Dendritic cell treated with granulocyte-macrophage colony-stimulating factor and Interleukin-4, amounts not matched to agents 40 ng/mL and 50 ng/mL, for 4 days (primary cell): ENCODE data around the gene RUNX2.
A peak's percentile ranks its signal among the peaks of the same experiment; 100 is the strongest.

Source experiments
- H3K27ac Mint-ChIP-seq: one replicate; pipeline ENCODE4 v1.8.0; 2022; ENCODE audit warnings: mild to moderate bottlenecking, mixed read lengths
- H3K27me3 Mint-ChIP-seq: one replicate; pipeline ENCODE4 v1.8.0; 2022; ENCODE audit warnings: mild to moderate bottlenecking, mixed read lengths
- H3K36me3 Mint-ChIP-seq: one replicate; pipeline ENCODE4 v1.8.0; 2022; ENCODE audit warnings: low read depth, mixed read lengths
- H3K4me1 Mint-ChIP-seq: one replicate; pipeline ENCODE4 v1.8.0; 2022; ENCODE audit warnings: low read depth, mixed read lengths
- H3K4me3 Mint-ChIP-seq: one replicate; pipeline ENCODE4 v1.8.0; 2022; ENCODE audit warnings: mild to moderate bottlenecking, moderate library complexity, mixed read lengths
- H3K9me3 Mint-ChIP-seq: one replicate; pipeline ENCODE4 v1.8.0; 2022; ENCODE audit warnings: mixed read lengths
- intact Hi-C: fragments of 100-400 bp; cut with micrococcal nuclease; formaldehyde crosslinking; loops from one replicate; pipeline ENCODE4 v1.15.0; 2022

Gene RUNX2

DNA sequence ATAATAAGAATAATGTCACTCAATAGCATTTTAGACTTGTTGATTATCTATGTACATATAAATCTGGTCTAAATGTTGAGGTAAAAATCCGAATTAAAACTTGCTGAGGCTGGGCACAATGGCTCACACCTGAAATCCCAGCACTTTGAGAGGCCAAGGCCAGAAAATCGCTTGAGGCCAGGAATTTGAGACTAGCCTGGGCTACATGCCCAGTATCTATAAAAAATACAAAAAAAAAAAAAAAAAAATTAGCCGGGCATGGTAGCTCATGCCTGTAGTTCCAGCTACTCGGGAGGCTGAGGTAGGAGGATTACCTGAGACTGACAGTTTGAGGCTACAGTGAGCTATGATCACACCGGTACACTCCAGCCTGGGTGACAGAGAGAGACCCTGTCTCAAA lies 83.8 kb downstream of the RUNX2 start:
- Mint-ChIP-seq H3K4me1 (peaks cover 6% of the 10 kb centered on the region), H3K36me3 (no peaks in the 10 kb centered on the region), H3K27ac (no peak overlapping the region), H3K27me3 (peaks cover 5% of the 10 kb centered on the region), H3K9me3 (no peaks in the 10 kb centered on the region), H3K4me3 (no peak overlapping the region)
- intact Hi-C loops = no loop called here

DNA sequence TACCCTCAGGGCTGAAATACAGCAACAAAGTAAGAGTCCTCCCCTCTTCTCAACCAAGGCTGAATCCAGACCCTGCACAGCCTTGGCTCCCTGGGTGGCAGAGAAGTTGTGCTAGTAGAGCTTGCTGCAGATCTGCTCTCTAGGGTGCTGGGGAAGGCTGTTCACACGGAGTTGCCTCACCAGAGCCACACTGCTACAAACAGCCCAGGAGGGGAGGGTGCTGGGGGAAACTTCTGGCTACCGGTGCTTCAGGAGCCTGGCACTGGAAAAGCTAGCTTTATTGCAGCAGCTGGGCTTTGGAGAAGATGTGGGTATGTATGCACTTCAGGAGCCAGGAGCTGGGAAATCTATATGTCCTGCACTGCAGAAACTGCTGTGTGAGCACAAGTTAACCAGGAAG lies 87.2 kb downstream of the RUNX2 start:
- Mint-ChIP-seq H3K36me3 (no peaks in the 10 kb centered on the region), H3K27ac (no peak overlapping the region), H3K4me1 (peaks cover 19% of the 10 kb centered on the region), H3K9me3 (no peaks in the 10 kb centered on the region), H3K4me3 (no peak overlapping the region), H3K27me3 (peaks cover 16% of the 10 kb centered on the region)
- intact Hi-C loops = loop anchor here (5.0 kb wide), 2 partner anchors 507 to 938 kb away; no protein-coding TSS in a partner anchor

DNA sequence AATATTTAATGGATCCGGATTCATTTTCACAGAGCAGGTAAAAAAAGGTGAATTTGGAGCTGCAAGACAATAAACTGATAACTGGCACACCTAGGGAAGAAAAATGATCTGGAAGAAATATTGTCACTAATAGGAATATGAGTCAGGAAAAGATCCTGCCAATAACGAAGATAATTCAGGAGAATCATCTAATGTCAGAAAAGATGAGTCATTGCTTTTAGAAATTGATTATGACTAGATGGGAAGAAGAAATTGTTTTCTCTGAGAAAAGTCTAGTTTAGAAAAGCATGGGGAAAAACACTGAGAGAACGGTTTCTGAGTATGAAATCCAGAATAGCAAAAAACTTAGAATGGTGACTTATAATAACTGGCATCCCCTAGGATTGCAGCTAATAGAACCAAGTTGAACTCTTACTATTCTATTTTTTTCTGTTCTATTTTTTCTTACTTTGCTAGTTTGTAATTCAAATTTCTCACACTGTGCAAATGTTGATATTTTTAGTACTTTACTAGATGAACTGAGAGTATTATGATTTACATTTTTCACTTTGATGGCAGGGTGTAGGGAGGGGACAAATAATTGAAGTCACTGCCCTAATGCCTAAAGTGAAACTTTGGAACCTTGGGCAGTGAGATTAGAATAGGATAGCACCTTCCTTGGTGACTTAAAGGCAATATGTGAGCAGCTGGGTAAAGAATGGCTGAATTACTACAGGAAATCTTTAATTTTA lies 87.8 kb downstream of the RUNX2 start:
- H3K36me3 Mint-ChIP-seq = no peaks in the 10 kb centered on the region
- no peaks in the 10 kb centered on the region for H3K9me3 Mint-ChIP-seq
- H3K27me3 Mint-ChIP-seq = peaks cover 19% of the 10 kb centered on the region
- H3K27ac Mint-ChIP-seq = no peak overlapping the region
- no peak overlapping the region for H3K4me3 Mint-ChIP-seq
- intact Hi-C loops = loop anchor here (5.0 kb wide), 2 partner anchors 506 to 939 kb away; no protein-coding TSS in a partner anchor
- peaks cover 24% of the 10 kb centered on the region for H3K4me1 Mint-ChIP-seq

DNA sequence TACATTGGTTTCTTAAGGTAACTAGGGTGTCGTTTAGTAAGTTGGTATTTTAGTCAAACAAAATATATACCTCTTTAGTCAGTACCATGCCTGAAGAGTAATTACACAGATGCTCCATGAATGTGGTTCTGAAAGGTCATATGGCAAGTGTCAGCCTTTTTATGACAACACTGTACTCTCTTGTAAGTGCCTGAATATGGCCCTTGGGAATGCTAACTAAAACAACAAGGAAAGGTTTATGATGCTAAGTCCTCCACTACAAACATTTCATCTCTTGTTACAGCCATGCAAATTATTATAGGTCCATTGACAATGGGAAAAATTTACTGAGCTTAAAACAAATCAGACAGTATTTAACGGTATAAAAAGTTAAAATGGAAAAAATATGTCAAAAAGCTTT lies 88.6 kb downstream of the RUNX2 start:
- H3K27me3 Mint-ChIP-seq = peaks cover 19% of the 10 kb centered on the region
- no peak overlapping the region for H3K4me3 Mint-ChIP-seq
- no peak overlapping the region for H3K27ac Mint-ChIP-seq
- peaks cover 4% of the 10 kb centered on the region for H3K36me3 Mint-ChIP-seq
- H3K4me1 Mint-ChIP-seq = peaks cover 26% of the 10 kb centered on the region
- H3K9me3 Mint-ChIP-seq = no peaks in the 10 kb centered on the region
- intact Hi-C loops = loop anchor here (5.0 kb wide), 2 partner anchors 506 to 939 kb away; no protein-coding TSS in a partner anchor

DNA sequence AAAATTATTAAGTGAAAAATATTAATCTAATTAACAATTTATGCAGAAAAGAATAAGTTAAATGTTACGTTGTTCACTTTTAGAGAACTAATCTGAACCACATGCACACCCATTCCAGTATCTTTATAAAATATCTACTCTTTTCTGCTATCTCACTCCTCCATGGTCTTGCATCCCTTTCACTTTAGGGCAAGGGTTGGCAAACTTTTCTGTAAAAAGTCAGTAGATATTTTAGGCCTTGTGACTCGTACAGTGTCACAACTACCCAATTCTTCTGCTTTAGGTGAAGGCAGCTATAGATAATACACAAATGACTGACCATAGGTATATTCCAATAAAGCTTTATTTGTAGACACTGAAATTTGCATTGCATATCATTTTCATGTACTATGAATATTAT lies 89.3 kb downstream of the RUNX2 start:
- Mint-ChIP-seq H3K27me3 (peaks cover 19% of the 10 kb centered on the region), H3K27ac (no peak overlapping the region), H3K9me3 (no peaks in the 10 kb centered on the region), H3K4me3 (no peak overlapping the region), H3K4me1 (peaks cover 30% of the 10 kb centered on the region), H3K36me3 (peaks cover 12% of the 10 kb centered on the region)
- intact Hi-C loops = loop anchor here (5.0 kb wide), 2 partner anchors 505 to 940 kb away; no protein-coding TSS in a partner anchor

DNA sequence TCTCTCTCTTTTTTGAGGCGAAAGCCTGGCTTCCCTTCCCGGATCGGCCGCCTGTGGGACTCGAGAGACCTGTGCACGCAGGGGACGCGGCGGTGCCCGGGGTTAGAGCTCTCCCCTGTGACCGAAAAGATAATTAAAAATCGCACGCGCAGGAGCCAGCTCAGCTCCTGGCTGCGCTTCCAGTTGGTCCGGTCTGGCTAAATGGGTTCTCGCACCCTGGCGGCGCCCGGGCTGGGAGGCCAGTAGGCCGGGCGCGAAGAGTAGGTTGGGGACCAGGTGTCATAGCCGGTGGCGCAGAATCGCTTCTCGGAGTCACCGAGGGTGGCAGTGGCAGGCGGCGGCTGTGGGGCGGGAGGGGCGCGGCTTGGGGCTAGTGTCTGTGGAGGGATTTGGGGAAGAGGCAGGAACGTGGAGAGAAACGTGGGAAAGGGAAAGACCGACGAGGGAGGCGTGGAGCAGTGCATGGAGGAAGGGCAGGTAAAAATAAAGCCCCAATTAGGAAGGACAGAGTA lies 91.5 kb downstream of the RUNX2 start:
- H3K36me3 Mint-ChIP-seq = peaks cover 31% of the 10 kb centered on the region
- peak overlapping the region; percentile 89 for H3K4me3 Mint-ChIP-seq
- intact Hi-C loops = loop anchor here (2.0 to 5.0 kb wide), 5 partner anchors 42 to 942 kb away; partner anchors contain the start of gene SUPT3H
- peak overlapping the region; percentile 56 for H3K27ac Mint-ChIP-seq
- peaks cover 44% of the 10 kb centered on the region for H3K4me1 Mint-ChIP-seq
- H3K9me3 Mint-ChIP-seq = no peaks in the 10 kb centered on the region
- H3K27me3 Mint-ChIP-seq = peaks cover 19% of the 10 kb centered on the region

DNA sequence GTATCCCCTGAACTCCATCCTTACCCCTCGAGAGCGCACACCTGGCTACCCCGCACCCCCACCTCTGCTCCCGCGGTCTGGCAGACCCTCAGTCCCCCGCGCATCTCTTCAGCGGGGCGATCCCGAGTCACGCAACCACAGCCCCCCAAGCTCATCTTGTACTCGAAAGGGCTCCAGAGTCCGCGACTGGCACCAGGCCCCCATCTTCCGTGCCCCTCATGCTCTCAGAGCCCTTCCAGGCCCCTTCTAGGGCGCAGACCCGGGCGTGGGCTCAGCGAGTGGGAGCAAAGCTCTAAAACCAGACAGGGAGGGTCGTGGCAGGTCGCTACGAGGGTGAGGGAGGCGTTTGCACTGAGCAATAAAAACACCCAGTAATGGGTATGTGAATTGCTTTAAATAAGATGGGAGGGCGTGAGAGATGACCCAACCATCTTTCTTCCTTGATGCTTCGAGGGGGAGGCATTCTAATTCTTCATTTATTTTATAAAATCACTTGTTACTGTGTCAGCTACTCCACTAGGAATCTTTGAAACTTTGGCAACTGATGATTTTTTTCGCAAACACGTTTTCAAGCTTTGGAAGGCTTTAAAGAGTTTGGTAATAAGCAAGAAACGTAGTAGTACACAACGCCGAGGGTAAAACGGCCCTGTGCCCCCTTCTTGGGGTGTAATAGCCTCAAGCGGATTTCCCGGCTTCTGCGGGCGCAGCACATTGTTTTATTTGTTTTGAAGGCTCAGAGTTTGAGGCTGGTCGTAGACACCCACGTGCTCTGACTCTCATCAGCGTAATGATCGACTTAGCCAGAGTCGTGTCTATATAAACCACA lies 92.2 kb downstream of the RUNX2 start:
- H3K36me3 Mint-ChIP-seq = peaks cover 31% of the 10 kb centered on the region
- no peaks in the 10 kb centered on the region for H3K9me3 Mint-ChIP-seq
- peaks cover 18% of the 10 kb centered on the region for H3K27me3 Mint-ChIP-seq

DNA sequence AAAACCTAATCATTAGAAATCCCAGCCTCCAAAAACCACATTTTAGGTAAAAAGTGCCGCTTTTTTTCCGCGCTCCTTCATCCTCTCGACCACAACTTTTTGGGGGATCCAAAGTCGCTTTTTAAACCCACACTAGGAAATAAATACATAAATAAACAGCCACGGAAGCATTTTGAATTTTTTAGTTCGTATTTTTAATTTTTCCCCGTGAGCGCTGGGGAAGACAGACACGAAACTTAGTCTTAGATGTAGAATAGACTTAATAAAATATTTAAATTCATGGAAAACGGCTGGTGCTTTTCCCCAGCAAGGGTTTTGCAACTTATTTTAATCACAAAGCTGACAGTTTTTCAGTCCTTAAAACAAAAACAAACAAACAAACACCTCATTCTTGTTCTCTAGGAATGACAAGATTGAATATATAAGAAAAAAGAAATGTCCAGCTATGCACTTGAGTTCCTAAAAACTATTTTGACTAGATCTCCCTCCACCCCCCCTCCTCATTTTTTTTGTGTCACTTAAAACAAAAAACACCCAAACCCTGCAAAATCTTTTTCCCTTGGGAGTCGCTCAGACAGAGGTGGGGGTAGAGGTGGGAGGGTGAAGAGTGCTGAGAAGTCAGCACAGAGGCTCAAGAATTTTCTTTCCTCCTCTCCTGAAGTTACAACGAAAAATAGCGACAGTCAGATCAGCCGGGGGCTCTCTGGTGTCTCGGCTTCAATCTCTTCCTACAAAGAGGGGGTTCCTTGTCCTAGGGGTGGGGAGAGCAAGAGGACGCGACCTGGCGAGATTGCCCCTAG lies 93.0 kb downstream of the RUNX2 start:
- H3K4me3 Mint-ChIP-seq = peak overlapping the region; percentile 89
- H3K4me1 Mint-ChIP-seq = peaks cover 43% of the 10 kb centered on the region
- peak overlapping the region; percentile 96 for H3K27ac Mint-ChIP-seq
- intact Hi-C loops = loop anchor here (1.0 to 5.0 kb wide), 3 partner anchors 44 to 293 kb away; partner anchors contain the start of gene SUPT3H
- H3K36me3 Mint-ChIP-seq = peaks cover 31% of the 10 kb centered on the region
- no peaks in the 10 kb centered on the region for H3K9me3 Mint-ChIP-seq
- peaks cover 14% of the 10 kb centered on the region for H3K27me3 Mint-ChIP-seq

More for the DNA sequence above, 92.2 kb downstream of the RUNX2 start:
- Mint-ChIP-seq H3K4me3 (peak overlapping the region; percentile 89), H3K27ac (peak overlapping the region; percentile 96), H3K4me1 (peaks cover 49% of the 10 kb centered on the region)
- intact Hi-C loops = loop anchor here (5.0 kb wide), 2 partner anchors 43 to 57 kb away; partner anchors contain the start of gene SUPT3H

DNA sequence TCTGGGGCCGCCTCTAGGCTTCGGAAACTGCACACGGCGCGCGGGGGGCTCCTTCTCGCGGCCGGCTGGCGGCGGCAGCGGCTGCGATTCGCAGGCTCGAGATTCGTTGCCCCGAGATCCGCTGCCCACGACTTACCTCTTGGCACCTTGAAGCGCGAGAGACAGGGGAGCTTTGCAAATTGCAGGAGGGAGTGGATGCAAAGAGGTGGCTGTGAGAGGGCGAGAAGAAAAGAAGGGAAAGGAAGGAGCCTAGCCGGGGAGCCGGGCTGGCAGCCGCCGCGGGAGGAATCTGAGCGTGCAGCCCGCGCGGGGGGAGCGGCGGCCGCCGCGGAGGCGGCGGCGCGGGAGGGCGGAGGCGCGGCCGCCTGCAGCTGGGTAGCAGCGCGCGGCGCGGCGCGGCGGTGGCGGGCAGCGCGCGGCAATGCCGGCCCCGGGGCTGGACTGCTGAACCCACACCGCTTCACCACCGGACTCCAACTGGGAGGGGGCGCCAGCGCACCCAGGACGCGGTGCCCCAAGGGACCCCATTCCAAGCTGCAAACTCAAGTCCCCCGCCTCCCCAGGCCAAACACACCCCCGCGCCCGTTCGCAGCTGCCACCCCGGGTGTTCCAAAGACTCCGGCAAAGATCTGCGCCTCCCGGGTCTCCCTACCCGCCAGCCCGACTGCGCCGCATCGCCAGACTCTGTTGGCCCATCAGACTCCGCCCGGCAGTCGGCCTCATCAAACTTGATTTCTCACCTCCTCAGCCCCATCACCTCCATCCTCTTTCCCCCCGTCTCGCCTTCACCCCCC lies 93.8 kb downstream of the RUNX2 start:
- intact Hi-C loops = loop anchor here (1.0 to 5.0 kb wide), 3 partner anchors 45 to 292 kb away; partner anchors contain the start of gene SUPT3H
- Mint-ChIP-seq H3K9me3 (no peaks in the 10 kb centered on the region), H3K4me1 (peaks cover 43% of the 10 kb centered on the region)

DNA sequence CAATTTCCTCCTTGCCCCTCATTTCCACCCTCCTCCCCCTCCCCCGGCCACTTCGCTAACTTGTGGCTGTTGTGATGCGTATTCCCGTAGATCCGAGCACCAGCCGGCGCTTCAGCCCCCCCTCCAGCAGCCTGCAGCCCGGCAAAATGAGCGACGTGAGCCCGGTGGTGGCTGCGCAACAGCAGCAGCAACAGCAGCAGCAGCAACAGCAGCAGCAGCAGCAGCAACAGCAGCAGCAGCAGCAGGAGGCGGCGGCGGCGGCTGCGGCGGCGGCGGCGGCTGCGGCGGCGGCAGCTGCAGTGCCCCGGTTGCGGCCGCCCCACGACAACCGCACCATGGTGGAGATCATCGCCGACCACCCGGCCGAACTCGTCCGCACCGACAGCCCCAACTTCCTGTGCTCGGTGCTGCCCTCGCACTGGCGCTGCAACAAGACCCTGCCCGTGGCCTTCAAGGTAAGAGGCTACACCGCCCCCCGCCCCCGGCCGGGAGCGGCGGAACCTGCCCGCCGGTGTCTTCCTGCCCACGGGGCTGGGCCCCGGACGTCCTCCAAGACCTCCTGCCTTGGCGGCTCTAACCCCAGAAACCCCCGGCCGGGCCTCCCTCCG lies 94.5 kb downstream of the RUNX2 start:
- Mint-ChIP-seq H3K36me3 (peaks cover 31% of the 10 kb centered on the region), H3K9me3 (no peaks in the 10 kb centered on the region), H3K27me3 (peaks cover 14% of the 10 kb centered on the region), H3K4me1 (peaks cover 43% of the 10 kb centered on the region), H3K4me3 (peak overlapping the region; percentile 99), H3K27ac (peak overlapping the region; percentile 96)
- intact Hi-C loops = loop anchor here (5.0 kb wide), 2 partner anchors 45 to 55 kb away; partner anchors contain the start of gene SUPT3H

More for the DNA sequence above, 93.8 kb downstream of the RUNX2 start:
- Mint-ChIP-seq H3K4me3 (peak overlapping the region; percentile 99), H3K27me3 (peaks cover 14% of the 10 kb centered on the region), H3K27ac (peak overlapping the region; percentile 96), H3K36me3 (peaks cover 31% of the 10 kb centered on the region)

DNA sequence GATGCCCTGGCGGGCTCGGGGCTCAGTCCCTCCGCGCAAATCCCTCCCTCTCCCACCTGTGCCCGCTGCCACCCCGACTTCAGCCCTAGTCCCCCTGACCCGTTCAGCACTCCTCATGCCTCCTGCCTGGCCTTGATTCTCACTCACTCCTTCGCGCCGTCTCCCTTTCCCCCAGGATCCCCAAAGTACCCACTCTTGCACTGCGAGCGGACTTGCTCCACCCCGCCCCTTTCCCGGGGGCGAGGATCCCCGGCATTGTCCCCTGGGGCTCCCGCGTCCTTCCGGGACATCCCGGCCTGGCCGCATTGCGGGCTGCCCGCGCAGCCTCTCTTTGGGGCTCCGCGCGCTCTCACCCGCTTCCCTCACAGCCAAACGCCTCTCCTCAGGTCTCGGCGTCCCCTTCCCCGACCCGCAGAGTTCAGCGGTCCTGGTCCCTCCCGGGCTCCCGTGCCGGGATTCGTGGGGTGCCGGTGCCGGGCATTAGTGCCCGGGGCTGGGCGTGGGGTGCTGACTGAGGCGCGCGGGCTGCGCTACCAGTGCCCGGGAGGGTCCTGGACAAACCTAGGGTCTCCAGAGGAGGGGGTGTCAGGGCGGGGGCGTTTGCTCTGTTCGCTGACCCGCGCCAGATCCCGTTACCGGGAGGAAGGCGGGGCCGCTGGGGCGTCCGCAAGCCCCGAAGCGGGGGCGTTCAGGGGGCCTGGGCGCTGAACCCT lies 95.1 kb downstream of the RUNX2 start:
- Mint-ChIP-seq H3K27me3 (peaks cover 14% of the 10 kb centered on the region), H3K27ac (peak overlapping the region; percentile 96), H3K9me3 (no peaks in the 10 kb centered on the region), H3K4me1 (peaks cover 50% of the 10 kb centered on the region), H3K4me3 (peak overlapping the region; percentile 99), H3K36me3 (peaks cover 31% of the 10 kb centered on the region)
- intact Hi-C loops = loop anchor here (5.0 kb wide), 2 partner anchors 46 to 54 kb away; partner anchors contain the start of gene SUPT3H
